Measurements from ENCODE around the gene WDR3.

Gene WDR3

DNA sequence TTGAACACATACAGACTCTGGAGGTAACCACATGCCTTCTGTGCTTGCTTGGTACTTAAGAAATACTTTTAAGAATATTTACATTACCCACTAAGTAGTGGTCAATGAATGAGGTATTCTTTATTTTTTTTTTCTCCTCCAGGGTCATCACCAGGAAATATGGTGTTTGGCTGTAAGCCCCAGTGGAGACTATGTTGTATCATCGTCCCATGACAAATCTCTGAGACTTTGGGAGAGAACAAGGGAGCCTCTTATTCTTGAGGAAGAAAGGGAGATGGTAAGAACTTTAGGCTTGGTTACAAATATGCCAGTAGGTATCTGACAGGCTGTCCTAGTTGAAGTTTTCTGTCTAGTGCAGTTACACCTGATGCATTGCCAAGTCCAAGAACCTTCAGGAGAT lies 22.8 kb downstream of the WDR3 start:
- DNase-seq (ENCODE audit: low read depth in 2 of 2), result no peak

GRCh38 chr1:117959364-117959763 lies 29.8 kb downstream of the WDR3 start:
- no peak for DNase-seq (ENCODE audit: low read depth in 2 of 2)

GRCh38 chr1:117964290-117965038 lies 34.9 kb downstream of the WDR3 start:
- no peak for DNase-seq (ENCODE audit: low read depth in 2 of 2)

DNA sequence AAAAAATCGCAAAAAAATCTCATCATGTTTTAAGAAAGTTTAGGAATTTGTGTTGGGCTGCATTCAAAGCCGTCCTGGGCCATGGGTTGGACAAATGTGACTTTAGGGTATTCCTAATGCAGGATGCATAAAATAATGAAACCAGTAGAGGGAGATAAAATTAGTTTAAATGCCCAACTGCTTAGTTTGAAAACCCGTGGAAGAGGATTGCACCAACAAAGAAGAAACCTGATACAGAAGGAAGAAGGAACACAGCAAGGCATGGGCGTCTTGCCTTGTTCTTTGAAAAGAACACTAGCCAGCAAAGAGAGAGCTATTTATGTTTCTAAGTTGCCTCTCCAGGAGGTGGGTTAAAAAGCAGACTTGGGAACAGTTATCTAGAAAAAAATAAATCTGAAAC lies 37.9 kb downstream of the WDR3 start:
- no peak for DNase-seq (ENCODE audit: low read depth in 2 of 2)

GRCh38 chr1:117967881-117968280 lies 38.3 kb downstream of the WDR3 start:
- DNase-seq (ENCODE audit: low read depth in 2 of 2), result no peak

DNA sequence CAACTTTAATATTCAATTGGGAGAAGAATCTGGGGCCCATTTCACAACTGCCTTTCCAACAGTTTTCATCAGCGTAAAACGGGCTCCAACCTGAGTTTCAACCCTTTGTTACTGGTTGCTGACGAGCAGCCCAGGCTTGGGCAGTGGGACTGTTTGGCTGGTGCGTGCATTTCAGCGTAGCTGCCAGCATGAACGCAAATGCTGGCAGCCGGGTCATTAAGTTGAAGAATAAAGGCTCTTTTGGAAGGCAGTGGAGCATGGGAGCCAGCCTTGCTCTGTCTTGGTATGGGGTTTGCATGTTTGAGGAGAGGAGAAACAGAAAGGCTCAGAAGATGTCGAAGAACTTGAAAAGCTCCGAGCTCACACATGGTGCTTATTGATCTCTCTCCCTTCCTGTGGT lies 40.7 kb downstream of the WDR3 start:
- DNase-seq (ENCODE audit: low read depth in 2 of 2), result no peak

DNA sequence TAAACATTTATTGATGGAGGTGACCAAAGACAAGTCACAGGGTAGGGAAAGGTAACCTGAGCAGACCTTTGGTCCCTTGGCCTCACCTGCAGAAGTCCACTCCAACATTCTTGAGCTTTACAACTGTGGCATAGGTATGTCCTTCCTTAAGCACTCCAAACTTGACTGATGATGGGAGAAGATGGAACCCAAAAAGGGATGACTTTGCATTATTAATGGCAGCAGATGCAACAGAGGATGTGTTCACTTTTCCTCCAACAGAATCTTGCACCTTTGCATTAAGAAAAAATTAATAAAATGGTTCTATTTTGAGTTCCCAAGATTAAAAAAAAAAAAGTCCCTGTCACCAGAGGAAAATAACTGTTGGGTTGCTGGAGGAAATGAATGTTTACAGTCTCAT lies 42.2 kb downstream of the WDR3 start:
- no peak for DNase-seq (ENCODE audit: low read depth in 2 of 2)

- DNase-seq (ENCODE audit: low read depth in 2 of 2), result no peak
Measured at GRCh38 chr1:117976381-117976780, 46.8 kb downstream of the WDR3 start.

DNA sequence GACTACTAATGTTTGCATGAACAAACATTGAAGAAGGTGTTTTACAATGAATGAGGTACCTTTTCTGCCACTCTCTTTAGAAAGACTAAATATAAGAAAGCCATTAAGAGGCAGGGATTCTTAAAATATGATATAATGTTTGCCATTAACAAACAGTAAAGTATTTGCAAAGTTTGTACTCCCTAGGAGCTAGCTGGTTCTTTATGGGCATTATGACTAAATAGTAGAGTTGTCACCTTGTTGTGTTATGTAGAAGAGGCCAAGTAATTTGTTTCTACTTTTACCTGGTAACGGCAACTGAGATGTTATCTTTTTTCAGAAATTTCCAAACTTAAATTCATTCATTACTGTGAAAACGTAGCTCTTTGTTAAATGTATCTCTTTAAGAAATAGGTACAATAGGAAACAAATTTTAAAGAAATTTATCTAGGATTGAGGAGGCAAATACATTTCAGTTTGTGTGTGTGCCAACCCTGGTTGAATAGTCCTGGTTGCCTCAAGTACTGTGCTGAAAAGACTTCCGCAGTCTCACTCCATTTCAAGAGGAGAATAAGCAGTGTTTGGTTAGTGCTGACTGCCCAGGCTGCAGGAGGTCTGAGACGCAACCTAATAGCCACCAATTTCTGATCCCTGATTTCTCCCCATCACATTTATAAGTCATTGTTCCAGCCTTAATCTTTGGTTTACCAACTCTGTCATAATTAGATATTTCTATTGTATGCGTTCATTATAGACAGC lies 52.1 kb downstream of the WDR3 start:
- no peak for DNase-seq (ENCODE audit: low read depth in 2 of 2)

- no peak for DNase-seq (ENCODE audit: low read depth in 2 of 2)
Measured at GRCh38 chr1:117985239-117985638, 55.7 kb downstream of the WDR3 start.

DNA sequence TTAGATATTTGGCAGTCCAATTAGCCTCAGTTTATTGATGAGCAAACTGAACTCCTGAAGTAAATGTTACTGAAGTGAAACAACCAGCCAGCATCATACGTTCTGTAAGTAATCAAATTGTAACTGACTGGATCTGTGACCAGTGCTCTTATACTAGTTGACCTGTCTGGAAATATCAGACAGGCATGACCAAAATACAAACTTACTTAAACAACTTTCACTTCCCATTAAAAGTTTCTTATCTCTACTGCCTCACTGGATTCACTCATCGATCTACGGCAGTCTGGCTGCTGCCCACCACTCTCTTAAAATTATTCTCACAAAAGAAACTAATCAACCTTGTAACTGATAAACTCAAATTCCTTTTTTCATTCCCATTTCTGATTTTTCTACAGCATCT lies 56.4 kb downstream of the WDR3 start:
- no peak for DNase-seq (ENCODE audit: low read depth in 2 of 2)

GRCh38 chr1:118004312-118004711 lies 74.8 kb downstream of the WDR3 start:
- no peak for DNase-seq (ENCODE audit: low read depth in 2 of 2)

DNA sequence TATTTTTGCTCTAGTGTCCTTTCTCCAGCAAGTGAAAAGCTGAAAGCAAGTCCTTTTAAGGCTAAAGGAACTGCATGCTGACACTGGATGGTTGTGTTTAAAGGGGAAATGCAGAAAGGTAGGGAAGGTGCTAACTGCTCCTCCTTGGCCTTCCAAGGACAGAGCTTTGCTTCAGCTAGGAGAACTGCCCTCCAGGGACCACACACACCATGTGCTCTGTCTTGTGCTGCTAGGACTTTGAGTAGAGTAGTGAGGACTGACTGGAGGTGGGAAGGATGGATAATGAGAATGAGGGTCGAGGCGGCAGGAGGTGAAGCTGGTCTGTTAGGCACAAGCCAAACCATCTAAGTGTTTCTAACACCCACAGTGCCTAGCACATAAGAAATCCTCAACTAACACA lies 77.9 kb downstream of the WDR3 start:
- no peak for DNase-seq (ENCODE audit: low read depth in 2 of 2)

GRCh38 chr1:118008011-118008410 lies 78.5 kb downstream of the WDR3 start:
- no peak for DNase-seq (ENCODE audit: low read depth in 2 of 2)

GRCh38 chr1:118012515-118013124 lies 83.1 kb downstream of the WDR3 start:
- DNase-seq (ENCODE audit: low read depth in 2 of 2), result no peak

- no peak for DNase-seq (ENCODE audit: low read depth in 2 of 2)
Measured at GRCh38 chr1:118013336-118013735, 83.8 kb downstream of the WDR3 start.

DNA sequence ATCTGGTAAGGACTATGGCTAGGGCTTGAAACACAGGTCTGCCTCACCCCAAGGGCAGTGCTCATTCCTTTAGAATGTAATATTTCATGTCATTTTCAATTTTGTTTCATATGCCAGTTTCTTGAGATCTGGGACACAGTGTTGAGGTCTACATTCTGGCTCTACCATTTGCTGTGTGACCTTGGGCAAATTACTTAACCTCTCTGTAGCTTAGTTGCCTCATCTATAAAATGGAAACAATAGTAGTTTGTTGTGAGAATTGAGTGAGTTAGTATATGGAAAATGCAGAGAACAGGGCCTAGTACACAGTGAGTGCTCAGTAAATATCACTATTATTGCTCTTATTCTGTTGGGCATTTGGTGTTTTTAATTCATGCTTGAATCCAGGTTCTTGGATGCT lies 84.4 kb downstream of the WDR3 start:
- no peak for DNase-seq (ENCODE audit: low read depth in 2 of 2)
